K562 (cell line): ENCODE results near the gene IRF1. TPM values are rescaled to one million over a fixed set of nuclear protein-coding genes. Genes with fewer than 3 reads are reported as not detected.

Experiments used
- CEBPB ChIP-seq: fragments of 450-650 bp; IDR thresholded peaks from 2 replicates; pipeline ENCODE4 v1.6.1; 2016; ENCODE audit warnings: missing genetic modification characterization, missing compliant biosample characterization
- FIP1L1 ChIP-seq: fragments of 200-400 bp; formaldehyde crosslinking; IDR thresholded peaks from 2 replicates; pipeline ENCODE4 v1.6.1; 2018; ENCODE audit warnings: mild to moderate bottlenecking, low read depth, low read length; ENCODE audit not compliant: poor library complexity, severe bottlenecking
- NFE2 ChIP-seq: IDR thresholded peaks from 2 replicates; pipeline ENCODE4 v1.6.1; 2014; ENCODE audit warnings: antibody characterized with exemption, low read depth
- NFIX ChIP-seq: fragments of 250-450 bp; sonication (Bioruptor Pico); IDR thresholded peaks from 2 replicates; pipeline ENCODE4 v1.4.0; 2020; ENCODE audit warnings: low read depth, mild to moderate bottlenecking, moderate library complexity
- POLR3A ChIP-seq: IDR thresholded peaks from 2 replicates; pipeline ENCODE4 v1.6.1; 2011; ENCODE audit warnings: borderline replicate concordance, mild to moderate bottlenecking, moderate library complexity; ENCODE audit not compliant: insufficient read length, insufficient read depth; ENCODE audit errors: extremely low read depth
- PYGO2 ChIP-seq: fragments of 450-650 bp; IDR thresholded peaks from 2 replicates; pipeline ENCODE4 v1.6.1; 2016; ENCODE audit warnings: mild to moderate bottlenecking, missing genetic modification characterization, moderate library complexity, missing compliant biosample characterization
- RAD51 ChIP-seq: fragments of 450-650 bp; IDR thresholded peaks from 2 replicates; pipeline ENCODE4 v1.7.1; 2016; ENCODE audit warnings: low read depth, mild to moderate bottlenecking, borderline replicate concordance
- RBM25 ChIP-seq: fragments of 200-400 bp; formaldehyde crosslinking; IDR thresholded peaks from 2 replicates; pipeline ENCODE4 v1.6.1; 2018; ENCODE audit warnings: low read length, low read depth, moderate library complexity; ENCODE audit not compliant: severe bottlenecking
- RBM34 ChIP-seq: fragments of 200-400 bp; formaldehyde crosslinking; IDR thresholded peaks from 2 replicates; pipeline ENCODE4 v1.6.1; 2018; ENCODE audit warnings: low read length, borderline replicate concordance; ENCODE audit not compliant: insufficient read depth
- RFX1 ChIP-seq: fragments of 450-650 bp; IDR thresholded peaks from 2 replicates; pipeline ENCODE4 v1.6.1; 2016; ENCODE audit warnings: mild to moderate bottlenecking, moderate library complexity
- SNIP1 ChIP-seq: fragments of 450-650 bp; IDR thresholded peaks from 2 replicates; pipeline ENCODE4 v1.7.1; 2017; ENCODE audit warnings: low read depth, mild to moderate bottlenecking
- SP2 ChIP-seq: IDR thresholded peaks from 2 replicates; pipeline ENCODE4 v1.6.1; 2011; ENCODE audit warnings: mild to moderate bottlenecking, low read depth, low read length, moderate library complexity; ENCODE audit not compliant: poor library complexity, severe bottlenecking; ENCODE audit errors: extremely low read depth
- ZFX ChIP-seq: sonication (generic); formaldehyde crosslinking; IDR thresholded peaks from 2 replicates; pipeline ENCODE4 v1.8.0; 2022; ENCODE audit warnings: mild to moderate bottlenecking, missing genetic modification reagents, moderate library complexity
- ZNF174 ChIP-seq: fragments of 250-450 bp; sonication (Bioruptor Pico); IDR thresholded peaks from 2 replicates; pipeline ENCODE4 v1.4.0; 2020; ENCODE audit warnings: mild to moderate bottlenecking
- ZNF696 ChIP-seq: fragments of 250-450 bp; sonication (Bioruptor Pico); conservative IDR thresholded peaks from 2 replicates; pipeline ENCODE4 v1.4.0; 2020; ENCODE audit warnings: mild to moderate bottlenecking, moderate library complexity
- ZNF76 ChIP-seq: fragments of 250-450 bp; sonication (Bioruptor Pico); IDR thresholded peaks from 2 replicates; pipeline ENCODE4 v1.4.0; 2020; ENCODE audit warnings: mild to moderate bottlenecking, moderate library complexity, borderline replicate concordance
- ZZZ3 ChIP-seq: fragments of 450-650 bp; IDR thresholded peaks from 2 replicates; pipeline ENCODE4 v1.6.1; 2016; ENCODE audit warnings: antibody characterized with exemption, mild to moderate bottlenecking, moderate library complexity
- polyA plus RNA-seq, 8 experiments: library from polyadenylated mRNA; depleted of rRNA in 4 of 8; stranded (reverse) in 5 of 8; unstranded in 3 of 8; fragments of >200 nt; fragmentation: Nextera tagmentation in 2 of 8; fragmentation: Illumina TruSeq in 1 of 8; extraction: Ambion mirVana in 2 of 8; extraction: Trizol in 1 of 8; gene quantifications; 2 replicates each; pipeline versions ENCODE4 v1.2.1 to v1.2.3, GENCODE V29; 2011 to 2014; ENCODE audit warnings: inconsistent platforms in 1 of 8, missing spikeins in 1 of 8
- total RNA-seq, 7 experiments: library from RNA; depleted of rRNA in 6 of 7; stranded (reverse); fragments of >200 nt in 6 of 7; fragmentation: Illumina TruSeq in 2 of 7; extraction: Trizol in 2 of 7; gene quantifications; 2 replicates each; pipeline versions ENCODE4 v1.2.1 to v1.2.3, GENCODE V29; 2011 to 2021; ENCODE audit warnings: low replicate concordance in 1 of 7
- TF ChIP-seq, protein P1 (sequence below): fragments of 250-450 bp; sonication (Bioruptor Pico); IDR thresholded peaks from 2 replicates; pipeline ENCODE4 v1.4.0; 2020; ENCODE audit warnings: mild to moderate bottlenecking
- TF ChIP-seq, protein P2 (sequence below): fragments of 250-450 bp; sonication (Bioruptor Pico); IDR thresholded peaks from 2 replicates; pipeline ENCODE4 v1.8.0; 2021; ENCODE audit warnings: moderate library complexity, mild to moderate bottlenecking, inconsistent platforms
- TF ChIP-seq, protein P3 (sequence below): fragments of 250-450 bp; sonication (Bioruptor Pico); IDR thresholded peaks from 2 replicates; pipeline ENCODE4 v1.5.0; 2020; ENCODE audit warnings: mild to moderate bottlenecking
- TF ChIP-seq, protein P4 (sequence below): sonication (generic); formaldehyde crosslinking; IDR thresholded peaks from 2 replicates; pipeline ENCODE4 v1.8.0; 2022; ENCODE audit warnings: mild to moderate bottlenecking, missing genetic modification reagents
- TF ChIP-seq, protein P5 (sequence below): sonication (generic); formaldehyde crosslinking; IDR thresholded peaks from 2 replicates; pipeline ENCODE4 v1.8.1; 2022; ENCODE audit warnings: missing genetic modification reagents

IRF1 gene
- total and polyA plus RNA-seq, 9 of the 15 experiments (the other 6 are each of a cell fraction or from before 2014, with no cell fraction given), result 1.1 to 12.3 (median 5.9) TPM

DNA sequence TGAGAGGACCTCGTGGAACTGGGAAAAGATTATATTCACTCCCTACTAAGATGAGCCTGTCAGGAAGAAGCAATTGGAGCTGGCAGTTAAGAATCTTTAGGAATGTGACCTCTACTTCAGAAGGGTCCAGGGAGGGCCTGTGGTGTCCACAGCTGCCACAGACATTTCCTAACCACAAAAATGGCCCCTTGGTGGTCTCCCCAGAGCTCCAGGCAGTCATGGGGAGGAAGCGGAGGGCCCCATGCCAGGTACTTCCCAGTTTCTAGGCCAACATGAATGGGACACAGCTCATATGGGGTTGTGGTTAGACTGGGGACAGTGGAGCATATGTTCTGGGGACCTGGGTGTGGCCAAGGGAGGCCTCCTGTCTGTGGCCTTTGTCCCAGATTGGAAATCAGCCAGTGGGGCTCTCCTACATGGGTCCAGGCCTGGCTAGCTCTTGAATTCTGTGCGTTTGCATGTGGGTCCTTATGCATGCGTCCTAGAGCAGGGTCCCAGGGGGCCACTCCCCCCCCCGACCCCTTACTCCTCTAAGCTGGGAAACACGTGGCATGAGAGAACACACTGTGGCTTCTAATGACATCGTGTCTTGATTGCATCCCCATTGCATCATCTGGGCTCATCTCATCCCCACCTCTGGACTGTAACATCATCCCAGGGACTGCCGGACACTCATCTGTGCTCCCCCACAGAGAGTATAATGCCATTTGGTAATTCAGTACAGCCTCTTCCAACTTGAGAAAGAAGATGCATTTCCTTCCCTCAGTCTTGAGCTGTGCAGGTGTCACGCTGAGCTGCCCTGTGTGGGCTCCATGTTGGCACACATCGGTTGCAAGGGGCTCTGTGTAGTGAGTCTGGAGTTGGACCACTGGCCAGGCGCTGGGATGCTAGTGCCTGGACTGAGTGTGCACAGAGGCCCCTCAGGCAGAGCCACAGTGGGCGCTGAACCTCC is 31.3 kb downstream of the IRF1 start (continued):
- TF ChIP-seq, protein P1, sequence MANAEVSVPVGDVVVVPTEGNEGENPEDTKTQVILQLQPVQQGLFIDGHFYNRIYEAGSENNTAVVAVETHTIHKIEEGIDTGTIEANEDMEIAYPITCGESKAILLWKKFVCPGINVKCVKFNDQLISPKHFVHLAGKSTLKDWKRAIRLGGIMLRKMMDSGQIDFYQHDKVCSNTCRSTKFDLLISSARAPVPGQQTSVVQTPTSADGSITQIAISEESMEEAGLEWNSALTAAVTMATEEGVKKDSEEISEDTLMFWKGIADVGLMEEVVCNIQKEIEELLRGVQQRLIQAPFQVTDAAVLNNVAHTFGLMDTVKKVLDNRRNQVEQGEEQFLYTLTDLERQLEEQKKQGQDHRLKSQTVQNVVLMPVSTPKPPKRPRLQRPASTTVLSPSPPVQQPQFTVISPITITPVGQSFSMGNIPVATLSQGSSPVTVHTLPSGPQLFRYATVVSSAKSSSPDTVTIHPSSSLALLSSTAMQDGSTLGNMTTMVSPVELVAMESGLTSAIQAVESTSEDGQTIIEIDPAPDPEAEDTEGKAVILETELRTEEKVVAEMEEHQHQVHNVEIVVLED (CRISPR knock-in tag), result no peak
- TF ChIP-seq SP2 (no peak), ZNF76 (peak; percentile 91; the same call in 1 of the 2 replicates), RBM25 (no peak), ZFX (peak; percentile 71), ZNF174 (CRISPR knock-in tag) (no peak), PYGO2 (peak; percentile 66), ZZZ3 (no peak), NFIX (CRISPR knock-in tag) (no peak), NFE2 (no peak), FIP1L1 (no peak), RAD51 (peak; percentile 38; the same call in 1 of the 2 replicates), SNIP1 (no peak), POLR3A (no peak), CEBPB (tag) (peak; percentile 93), RFX1 (no peak), ZNF696 (CRISPR knock-in tag) (no peak), RBM34 (no peak)
- TF ChIP-seq, protein P2, sequence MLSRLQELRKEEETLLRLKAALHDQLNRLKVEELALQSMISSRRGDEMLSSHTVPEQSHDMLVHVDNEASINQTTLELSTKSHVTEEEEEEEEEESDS (CRISPR knock-in tag), result no peak
- TF ChIP-seq, protein P3, sequence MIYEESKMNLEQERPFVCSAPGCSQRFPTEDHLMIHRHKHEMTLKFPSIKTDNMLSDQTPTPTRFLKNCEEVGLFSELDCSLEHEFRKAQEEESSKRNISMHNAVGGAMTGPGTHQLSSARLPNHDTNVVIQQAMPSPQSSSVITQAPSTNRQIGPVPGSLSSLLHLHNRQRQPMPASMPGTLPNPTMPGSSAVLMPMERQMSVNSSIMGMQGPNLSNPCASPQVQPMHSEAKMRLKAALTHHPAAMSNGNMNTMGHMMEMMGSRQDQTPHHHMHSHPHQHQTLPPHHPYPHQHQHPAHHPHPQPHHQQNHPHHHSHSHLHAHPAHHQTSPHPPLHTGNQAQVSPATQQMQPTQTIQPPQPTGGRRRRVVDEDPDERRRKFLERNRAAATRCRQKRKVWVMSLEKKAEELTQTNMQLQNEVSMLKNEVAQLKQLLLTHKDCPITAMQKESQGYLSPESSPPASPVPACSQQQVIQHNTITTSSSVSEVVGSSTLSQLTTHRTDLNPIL (CRISPR knock-in tag), result no peak
- TF ChIP-seq, protein P4, sequence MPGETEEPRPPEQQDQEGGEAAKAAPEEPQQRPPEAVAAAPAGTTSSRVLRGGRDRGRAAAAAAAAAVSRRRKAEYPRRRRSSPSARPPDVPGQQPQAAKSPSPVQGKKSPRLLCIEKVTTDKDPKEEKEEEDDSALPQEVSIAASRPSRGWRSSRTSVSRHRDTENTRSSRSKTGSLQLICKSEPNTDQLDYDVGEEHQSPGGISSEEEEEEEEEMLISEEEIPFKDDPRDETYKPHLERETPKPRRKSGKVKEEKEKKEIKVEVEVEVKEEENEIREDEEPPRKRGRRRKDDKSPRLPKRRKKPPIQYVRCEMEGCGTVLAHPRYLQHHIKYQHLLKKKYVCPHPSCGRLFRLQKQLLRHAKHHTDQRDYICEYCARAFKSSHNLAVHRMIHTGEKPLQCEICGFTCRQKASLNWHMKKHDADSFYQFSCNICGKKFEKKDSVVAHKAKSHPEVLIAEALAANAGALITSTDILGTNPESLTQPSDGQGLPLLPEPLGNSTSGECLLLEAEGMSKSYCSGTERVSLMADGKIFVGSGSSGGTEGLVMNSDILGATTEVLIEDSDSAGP (CRISPR knock-in tag), result 0 out of 2 replicates have a peak, but pooled peaks have one; percentile 17
- TF ChIP-seq, protein P5, sequence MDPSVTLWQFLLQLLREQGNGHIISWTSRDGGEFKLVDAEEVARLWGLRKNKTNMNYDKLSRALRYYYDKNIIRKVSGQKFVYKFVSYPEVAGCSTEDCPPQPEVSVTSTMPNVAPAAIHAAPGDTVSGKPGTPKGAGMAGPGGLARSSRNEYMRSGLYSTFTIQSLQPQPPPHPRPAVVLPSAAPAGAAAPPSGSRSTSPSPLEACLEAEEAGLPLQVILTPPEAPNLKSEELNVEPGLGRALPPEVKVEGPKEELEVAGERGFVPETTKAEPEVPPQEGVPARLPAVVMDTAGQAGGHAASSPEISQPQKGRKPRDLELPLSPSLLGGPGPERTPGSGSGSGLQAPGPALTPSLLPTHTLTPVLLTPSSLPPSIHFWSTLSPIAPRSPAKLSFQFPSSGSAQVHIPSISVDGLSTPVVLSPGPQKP (CRISPR knock-in tag), result no peak
